Activated CD4-positive, CD25-positive, alpha-beta regulatory T cell treated with anti-CD3 and anti-CD28 coated beads, Interleukin-2, amount 50 U/mL, for 72 hours (primary cell): ENCODE data around the gene KIRREL3.

Experiments
- DNase-seq: peaks from one replicate; pipeline ENCODE4 v3.0.0; 2021

The KIRREL3 gene

DNA sequence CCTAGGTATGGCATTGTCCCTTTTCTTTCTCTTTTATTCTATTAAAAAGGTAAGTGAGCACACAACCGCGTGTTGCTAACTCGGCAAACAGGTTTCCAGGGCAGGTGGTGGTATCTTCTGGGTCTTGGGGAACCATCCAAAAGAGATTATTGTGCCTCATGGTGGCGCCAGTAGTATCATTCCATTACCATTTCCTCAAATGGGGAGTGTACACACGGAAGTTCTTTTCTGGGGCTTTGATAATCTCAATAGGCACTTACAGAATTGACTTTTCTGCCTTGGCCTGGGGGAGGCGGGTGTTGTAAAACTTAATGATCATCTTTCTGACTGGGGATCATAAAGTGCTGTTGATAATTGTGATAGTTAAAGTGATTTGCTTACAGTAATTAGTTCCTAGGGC is 234.1 kb downstream of the KIRREL3 start:
- no peak for DNase-seq

DNA sequence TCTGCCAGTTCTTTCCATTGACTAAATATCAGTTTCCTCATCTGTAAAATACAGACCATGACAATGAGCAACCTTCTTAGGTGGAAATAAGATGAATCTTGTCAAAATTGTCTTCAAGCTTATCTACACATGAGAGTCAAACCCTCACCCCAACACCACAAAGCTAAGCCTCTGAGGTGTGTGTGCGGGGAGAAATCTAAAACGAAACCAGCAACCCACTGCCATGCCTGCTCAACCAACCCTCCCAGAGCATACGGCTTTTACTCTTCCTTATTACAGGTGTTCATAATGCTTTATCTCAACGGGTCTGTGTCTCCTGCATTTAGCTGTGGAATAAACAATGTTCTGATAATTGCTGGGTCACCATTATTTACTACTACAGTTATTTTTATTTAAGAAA is 235.4 kb downstream of the KIRREL3 start:
- no peak for DNase-seq

DNA sequence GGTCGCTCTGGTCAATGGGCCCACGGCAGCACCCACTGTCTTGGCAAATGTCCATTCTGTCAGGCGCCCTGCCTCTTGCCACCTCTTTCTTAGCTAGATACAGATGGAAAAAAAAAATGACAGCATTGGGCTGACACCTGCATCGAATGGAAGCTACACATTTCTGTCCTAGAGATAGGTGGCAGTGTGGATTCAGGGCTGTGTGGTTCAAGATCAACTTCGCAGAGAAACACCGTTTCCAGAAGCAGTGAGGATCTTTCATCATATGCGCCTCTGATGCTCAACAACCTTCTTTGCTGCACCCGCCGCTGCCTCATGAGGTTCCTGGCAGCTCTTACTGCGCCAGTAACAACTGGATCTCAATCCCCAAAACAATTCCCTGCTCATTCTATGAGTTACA is 236.3 kb downstream of the KIRREL3 start:
- DNase-seq, result no peak

DNA sequence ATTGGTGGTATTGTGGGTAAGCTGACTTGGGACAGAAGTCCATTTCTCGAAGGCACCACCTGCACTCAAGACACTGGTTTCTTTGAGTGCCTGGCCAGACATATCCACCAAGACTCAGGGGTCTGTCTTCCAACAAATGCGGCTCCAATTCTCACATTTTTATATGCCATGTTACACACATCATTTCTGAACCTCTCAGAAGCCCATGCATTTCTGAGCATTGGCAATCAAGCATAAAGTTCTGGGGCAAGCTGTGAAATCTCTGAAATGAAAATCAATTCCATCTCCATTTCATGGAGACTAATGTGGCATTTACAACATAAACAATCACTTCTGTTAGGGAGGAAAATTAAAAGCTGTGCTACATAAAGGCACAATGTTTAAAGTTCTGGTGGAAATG is 243.7 kb downstream of the KIRREL3 start:
- DNase-seq, result no peak

DNA sequence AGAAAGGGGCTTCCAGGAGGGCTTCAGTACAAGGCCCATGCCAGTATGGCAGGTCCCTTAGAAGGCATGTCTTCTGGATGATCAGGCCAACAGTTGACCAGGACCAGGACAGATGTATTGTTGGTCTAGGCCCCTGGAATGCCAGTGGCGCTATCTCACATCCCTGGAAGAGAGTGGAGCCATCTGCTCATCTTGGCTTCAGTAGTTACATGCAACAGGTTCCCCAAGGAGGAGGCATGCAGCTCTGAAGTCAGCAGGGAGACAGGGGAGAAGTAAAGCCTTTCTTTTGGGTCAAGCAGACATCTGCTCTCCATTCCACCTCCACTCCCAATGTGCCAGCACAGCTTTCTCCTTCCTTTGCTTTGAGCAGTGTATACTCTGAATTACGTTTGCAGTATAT is 244.1 kb downstream of the KIRREL3 start:
- DNase-seq, result no peak

DNA sequence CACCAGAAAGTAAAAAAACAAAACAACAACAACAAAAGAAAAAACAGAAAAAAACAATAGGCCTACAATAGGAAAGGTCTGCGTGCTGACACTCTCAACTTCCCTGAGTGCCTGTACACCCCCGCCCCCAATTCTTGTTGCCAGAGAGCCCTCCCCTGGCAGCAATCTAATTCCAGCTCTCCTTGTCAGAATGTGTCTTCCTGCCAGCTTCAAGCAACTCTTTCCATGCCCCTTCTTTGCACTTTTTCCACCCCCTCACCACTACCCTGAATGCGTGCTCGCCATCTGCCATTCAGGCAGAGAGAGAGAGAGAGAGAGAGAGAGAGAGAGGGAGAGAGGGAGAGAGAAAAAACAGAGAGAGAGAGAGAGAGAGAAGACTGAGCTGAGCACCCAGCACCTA is 245.0 kb downstream of the KIRREL3 start:
- no peak for DNase-seq

DNA sequence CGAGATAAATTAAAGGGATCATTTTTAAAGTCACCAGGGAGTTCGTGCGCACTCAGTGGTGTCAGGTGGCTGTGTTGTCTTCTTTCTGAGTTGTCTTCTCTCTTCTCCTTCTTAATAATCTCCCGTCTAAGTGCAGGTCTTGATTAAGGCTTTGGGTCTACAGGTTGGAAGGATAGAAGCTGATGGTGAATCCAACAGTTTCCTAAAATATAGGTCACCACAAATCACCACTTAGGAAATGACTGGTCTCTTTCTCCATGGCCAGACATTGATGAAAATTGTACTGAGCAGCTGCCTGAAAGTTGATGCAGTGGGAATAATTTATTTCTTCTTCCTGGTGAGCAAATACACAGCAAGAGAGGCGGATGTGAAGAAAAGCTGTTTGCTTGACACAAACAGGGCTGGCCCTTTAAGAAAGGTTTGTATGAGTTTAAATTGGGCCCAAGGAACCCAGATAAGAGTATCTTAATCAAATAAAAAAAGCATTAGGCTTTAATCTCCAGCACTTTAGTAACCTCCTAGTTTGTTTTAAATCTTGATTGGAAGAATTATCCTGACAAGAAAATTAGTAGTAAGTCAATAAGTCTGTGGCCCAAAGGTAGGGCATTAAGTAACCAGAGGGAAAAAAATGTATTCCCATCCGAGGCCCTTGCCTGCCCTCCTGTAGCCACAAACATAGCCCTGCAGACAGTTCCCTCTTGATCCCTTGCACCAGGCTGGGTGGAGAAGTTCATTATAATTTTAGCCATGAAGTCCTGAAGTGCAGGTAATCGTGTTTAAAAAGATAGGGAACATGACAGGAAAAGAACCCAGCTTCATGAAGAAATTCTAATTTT is 245.8 kb downstream of the KIRREL3 start:
- DNase-seq, result no peak

DNA sequence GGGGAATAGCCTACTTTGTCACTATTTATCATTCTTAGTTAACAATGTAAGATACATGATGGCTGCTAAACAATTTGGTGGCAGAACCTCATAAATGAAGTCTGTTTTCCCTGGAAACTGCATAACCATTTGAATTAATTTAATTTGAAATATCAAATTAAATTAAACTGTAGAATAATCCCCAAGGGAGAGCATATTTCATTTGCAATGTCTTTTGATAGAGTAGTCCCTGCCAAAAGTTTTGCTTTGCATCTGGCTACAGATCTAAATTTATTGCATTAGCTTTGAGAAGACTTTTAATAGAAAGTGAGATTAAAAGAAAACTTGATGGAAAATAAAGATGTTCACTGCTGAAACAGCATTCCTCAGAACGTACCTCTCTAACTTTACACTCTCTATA is 246.6 kb downstream of the KIRREL3 start:
- DNase-seq, result no peak

DNA sequence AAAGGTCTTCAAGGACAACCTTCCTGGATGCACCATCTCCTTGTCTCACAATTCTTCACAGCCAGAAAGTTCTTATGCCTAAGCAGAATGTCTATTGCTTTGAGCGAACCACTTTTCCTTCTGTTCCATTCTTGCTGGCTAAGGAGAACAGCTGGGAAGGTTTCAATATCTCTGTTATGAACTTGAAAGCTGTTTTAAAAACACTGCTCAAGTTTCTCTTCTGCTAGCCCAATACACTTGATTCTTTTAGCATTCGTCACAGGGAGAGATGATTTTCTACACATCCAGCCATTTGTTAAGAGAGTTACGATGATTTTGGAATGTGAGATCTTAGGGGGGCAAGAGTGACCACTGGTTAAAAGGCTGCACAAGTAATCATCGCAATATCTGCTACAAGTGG is 249.3 kb downstream of the KIRREL3 start:
- DNase-seq, result no peak

DNA sequence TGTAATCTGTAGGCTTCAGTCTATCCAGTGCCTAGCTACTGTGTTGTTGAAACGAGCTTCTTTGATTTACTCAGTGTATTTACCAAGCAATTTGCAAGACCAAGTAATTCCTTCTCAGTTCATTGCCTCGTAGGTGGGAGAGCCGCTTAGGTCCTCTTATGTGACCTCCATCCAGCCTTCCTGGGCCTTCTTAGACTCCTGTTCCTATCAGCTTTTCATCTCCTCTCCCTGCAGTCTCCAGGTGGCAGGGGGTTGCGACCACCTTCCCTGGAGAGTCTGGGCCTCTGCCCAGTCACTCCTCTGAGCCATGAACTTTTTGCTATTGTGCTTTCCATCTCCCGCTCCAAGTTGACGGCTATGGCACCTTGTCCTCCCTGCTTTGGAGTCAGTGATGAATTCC is 251.8 kb downstream of the KIRREL3 start:
- DNase-seq, result no peak

DNA sequence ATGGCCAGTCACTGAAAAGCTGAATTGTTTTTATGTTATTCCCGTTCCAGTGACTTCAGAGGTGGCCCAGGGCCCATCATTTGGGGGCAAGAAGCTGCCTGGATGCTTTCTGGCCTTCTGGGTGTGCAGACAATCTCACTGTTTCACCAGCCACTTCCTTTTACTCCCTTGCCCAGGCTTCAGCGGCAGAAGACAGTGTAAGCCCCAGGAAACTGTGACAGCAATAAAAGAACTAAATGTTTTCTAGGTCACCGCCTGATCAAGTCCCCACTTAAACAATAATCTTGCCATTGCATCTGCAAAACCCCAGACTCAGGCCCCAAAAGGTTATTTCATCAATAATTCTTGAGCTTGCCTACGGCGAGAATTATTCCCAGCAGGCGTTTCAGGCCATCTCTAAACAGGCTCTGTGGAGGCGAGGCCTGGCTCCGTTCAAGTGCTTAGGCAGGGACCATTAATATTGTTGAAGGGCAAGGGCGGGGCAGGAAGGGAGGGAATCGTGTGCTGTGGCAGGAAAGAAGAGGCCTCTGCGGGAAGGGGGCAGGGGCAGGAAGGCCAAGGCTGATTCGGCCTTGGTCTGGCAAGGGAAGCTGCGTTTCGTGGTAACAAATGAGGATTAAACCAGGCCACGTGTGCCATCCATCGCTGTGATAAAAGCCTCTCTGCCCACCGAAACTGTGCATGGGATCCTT is 252.3 kb downstream of the KIRREL3 start:
- DNase-seq, result no peak

DNA sequence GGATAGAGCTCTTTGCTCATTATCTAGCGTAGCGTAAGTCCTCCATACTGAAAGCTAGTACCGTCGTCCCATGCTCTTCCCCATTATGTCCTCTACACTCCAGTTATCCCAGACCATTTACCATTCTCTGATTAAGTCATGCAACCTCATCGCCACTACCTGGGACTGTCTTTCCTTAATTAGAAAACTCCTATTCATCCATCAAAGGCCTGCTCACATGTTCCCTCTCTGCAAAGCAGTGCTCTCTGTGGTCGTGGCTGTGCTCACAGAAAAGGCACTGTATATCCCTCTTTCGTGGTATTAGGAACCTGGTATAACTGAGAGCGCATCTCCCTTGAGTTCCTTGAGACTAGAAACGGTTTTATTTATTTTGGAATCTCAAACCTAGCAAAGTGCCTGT is 253.3 kb downstream of the KIRREL3 start:
- DNase-seq, result no peak

DNA sequence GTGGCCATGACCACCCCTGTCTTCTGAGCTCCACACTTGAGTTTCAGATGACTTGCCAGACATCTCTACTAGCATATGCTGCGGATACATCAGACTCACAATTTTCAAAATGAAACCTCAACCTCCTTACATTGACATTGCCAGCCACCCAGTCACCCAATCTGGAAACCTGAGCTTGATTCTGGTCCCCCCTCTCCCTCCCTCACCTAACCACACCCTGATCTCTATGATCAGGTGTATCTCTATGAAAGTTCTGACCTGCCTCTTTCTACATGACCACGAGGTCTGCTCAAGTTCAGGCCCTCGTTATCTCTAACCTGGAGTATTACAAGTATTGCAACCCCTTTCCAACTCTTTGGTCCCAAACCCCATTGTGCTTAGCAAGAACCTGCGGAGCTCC is 254.1 kb downstream of the KIRREL3 start:
- no peak for DNase-seq

DNA sequence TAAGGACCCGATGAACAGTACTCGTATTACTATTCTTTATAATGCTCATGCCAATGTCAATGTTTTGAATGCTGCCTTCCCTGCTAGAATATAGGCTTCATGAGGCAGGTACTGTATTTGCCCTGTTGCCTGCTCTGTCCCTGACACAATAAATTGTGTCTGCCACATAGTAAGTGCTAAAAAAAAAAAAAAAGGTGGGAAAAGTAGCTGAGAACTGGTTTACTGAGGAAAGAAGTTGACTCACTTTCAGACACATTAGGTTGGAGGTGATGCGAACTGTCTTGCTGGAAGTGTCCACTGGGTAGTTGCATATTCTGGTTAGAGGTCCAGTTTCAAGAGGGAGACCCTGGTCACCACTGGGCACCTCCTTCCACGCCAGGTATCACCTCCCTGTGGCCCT is 255.9 kb downstream of the KIRREL3 start:
- DNase-seq, result no peak

DNA sequence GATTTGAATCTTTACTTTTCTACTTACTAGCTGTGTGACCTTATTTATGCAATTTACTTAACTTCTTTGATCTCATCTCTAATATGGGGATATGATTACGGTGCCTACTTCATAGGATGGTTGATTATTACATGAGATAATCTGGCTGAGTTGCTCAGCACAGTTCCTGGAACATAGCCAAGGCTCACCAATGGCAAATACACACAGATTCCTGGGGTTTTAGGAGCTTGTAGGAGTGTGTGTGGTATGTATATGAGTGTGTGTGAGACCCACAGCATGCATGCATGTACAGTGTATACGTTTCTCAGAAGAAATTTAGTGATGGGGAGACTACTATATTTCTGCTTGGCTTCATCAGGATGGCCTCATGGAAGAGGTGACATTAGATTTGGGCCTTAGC is 256.9 kb downstream of the KIRREL3 start:
- DNase-seq, result no peak

DNA sequence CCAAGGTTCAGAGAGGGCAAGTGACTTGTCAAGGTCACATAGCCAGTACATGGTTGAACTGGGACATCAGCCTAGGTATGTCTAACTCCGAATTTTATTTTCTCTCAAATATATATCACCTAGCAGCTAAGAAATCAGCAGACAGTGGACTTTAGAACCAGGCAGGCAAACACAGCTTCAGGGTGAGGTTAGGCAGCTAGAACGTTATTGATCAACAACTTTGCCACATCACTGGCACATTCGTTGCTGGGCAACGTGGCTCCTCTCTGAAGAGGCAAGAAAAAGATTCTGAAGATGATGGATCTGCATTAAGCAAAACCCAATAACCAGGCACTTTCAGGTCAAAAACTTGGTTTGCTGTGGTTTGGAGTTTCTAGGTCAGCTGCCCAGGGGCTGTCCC is 258.0 kb downstream of the KIRREL3 start:
- DNase-seq, result no peak

DNA sequence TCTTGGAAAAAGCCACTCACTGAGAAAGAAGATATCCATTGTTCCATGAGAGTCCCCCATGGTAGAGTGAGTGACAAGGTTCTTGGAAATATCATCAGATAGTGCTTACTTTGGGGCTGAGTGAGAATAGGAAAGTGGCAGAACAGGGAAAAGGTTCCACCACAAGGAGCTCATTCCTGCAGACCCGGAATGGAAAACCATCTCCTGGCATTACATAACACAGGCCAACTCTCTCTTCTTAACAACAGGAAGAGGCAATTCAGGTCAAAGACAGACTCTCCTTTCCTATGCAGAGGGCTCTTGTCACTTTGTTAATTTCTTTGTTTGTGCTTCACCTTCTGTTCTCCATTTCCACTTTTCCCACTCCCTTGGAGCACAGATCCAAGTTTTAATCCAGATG is 259.7 kb downstream of the KIRREL3 start:
- DNase-seq, result no peak

DNA sequence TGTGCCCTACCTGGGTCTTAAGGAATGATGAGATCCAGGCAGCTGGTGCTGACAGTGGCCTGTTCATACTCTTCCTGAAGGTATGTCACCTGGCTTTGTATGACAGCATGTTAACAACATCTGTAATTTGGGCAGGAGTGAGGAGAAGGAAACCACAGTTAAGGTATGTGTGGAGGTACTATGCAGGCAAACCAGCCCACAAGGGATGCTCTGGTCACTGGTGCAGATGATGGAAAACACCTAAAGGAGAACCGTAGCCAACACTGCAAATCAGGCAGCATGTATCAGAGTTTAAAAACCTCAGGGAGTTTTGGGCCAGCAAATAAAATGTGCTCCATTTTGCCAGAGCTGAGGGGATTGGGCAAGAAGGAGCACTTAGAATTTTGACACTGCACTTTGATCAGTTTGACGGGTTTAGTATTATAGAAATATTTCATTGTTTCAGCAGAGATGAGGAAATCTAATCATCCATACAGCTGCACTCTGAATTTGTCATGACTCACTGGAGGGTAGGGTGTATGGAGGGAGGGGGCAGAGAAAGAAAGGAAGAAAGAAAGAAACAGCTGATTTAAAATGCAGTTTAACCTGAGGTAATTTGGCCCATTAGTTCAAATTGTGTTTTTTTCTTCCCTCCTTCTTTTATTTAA is 260.9 kb downstream of the KIRREL3 start:
- DNase-seq, result no peak

DNA sequence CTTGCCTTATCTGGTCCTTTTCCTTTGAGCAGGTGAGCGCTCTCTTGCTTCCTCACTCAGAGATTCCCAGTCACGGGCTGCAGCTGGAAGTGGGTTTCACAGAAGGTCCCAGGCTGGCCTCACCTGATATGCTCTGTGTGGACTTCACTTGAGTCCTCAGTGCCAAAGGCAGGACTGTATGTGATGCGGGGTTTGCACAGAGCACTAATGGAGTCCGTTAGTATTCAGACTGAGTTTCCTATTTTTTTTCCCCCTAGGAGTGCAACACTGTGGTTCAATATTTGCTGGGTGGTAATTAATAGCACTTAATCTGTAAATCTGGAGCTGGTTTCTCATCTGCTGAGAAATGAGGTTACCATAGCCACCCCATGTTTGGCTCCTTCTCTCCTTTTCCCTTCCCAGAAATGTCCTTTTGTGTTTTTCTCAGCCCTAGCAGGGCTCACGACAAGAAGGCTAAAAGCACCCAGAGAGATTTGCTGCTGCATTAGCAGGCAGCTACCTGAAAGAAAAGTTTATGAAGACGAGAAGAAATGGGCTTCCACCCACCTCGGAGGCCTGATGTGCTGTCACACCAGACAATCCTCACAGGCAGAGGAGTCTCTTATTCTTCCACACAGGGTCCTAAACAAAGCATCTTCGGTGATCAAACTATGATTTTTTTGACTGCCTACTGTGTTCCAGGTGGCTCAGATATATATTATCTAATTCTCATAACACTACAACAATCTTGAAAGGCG is 262.1 kb downstream of the KIRREL3 start:
- no peak for DNase-seq

DNA sequence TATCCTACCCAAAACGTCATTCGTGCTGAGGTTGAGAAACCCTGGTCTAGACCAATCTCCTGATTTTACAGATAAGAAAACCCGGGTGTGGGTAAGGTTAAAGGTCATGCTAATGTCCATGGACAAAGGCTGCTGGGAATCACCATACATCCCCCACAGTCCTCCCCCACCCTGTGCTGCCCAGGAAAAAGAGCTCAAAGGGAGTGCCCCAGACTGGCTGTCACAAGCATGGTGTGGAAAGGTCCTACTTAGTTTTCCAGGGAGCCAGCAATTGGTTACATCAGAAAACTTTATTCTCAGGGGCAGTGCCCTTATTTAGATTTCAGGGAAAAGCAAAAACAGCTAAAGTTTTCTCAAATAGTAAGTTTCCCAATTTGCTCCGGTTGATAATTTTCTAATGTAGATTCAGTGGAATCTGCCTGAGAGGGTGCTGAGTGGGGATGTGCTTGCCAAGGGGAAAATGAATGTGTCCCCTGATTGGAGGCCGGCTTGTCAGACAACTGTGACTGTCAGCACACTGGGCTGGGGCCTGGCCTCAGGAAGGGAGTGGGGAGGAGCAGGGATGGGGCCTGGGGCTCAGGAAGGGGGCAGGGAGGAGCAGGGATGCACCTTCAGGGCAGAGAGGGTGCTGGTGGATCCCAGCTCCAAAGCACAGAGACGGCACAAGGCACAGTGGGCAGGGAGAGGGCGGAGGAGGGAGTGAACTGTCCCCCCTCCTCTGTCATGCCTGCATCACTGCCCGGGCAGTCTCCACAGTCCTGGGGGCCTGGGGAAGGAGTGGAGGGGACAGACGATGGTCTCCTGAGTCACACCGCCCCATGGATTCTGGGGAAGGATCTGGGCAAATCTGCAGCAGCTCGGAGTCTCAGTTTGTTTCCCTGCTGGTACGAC is 263.6 kb downstream of the KIRREL3 start:
- DNase-seq, result no peak

DNA sequence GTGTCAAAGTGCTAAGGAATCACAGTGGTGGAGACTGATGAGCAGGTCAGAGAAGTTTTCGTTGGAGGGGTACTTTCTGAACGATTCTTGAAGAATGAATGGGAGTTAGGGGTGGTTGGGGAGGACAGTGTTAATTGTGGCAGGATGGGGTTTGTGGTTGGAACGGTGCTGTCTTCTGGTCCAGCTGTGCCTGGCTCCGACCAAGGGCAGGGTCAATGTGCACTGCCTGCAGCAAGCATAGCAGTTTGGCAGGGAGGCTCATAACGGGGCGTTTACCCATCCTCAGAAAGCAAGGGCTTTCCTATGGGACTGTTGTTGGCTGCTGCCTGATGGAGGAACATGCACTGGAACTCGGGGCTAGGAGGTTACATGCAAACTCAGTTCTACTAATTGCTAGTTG is 265.8 kb downstream of the KIRREL3 start:
- no peak for DNase-seq

DNA sequence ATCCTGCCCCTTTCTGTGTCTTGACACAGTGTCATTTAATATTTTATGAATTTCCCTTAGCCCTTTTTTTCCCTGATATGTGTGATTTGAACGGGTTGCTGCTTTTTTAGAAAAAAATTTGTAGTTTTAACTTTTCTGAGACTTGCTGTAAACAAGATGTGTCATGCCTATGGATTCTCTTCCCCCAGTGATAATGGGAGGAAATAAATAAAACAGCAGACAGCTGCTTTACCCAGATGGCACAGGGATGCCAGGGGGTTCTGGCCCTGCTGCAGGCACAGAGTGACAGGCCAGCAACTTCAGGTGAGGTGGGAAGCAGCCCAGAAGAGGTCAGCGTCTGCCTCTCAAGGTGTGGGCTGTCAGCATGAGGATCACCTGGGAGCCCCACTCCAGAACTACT is 266.9 kb downstream of the KIRREL3 start:
- DNase-seq, result no peak
